ENCODE measurements around the gene TBX19.

DNA sequence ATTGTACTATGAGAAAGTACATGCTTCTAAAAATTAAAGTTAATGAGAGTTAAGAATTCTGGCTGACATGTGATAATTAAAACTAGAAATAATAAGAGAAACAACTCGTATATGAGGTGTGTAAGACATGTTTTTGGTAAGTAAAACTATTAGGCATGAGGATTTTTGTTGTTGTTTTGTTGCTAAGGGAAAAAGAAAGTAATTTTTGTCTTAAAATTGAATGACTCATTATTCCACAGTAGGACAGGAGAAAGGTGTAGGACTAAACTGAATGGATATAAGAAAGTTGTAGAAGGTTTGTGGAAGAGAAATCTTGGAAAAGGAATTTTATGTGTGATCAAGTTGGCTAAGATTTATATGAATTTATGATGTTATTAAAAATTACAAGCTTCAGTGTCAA, 54.8 kb downstream of the TBX19 start:
- TF ChIP-seq, protein P1, sequence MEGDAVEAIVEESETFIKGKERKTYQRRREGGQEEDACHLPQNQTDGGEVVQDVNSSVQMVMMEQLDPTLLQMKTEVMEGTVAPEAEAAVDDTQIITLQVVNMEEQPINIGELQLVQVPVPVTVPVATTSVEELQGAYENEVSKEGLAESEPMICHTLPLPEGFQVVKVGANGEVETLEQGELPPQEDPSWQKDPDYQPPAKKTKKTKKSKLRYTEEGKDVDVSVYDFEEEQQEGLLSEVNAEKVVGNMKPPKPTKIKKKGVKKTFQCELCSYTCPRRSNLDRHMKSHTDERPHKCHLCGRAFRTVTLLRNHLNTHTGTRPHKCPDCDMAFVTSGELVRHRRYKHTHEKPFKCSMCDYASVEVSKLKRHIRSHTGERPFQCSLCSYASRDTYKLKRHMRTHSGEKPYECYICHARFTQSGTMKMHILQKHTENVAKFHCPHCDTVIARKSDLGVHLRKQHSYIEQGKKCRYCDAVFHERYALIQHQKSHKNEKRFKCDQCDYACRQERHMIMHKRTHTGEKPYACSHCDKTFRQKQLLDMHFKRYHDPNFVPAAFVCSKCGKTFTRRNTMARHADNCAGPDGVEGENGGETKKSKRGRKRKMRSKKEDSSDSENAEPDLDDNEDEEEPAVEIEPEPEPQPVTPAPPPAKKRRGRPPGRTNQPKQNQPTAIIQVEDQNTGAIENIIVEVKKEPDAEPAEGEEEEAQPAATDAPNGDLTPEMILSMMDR (IDR thresholded peaks at IDR 0.05), result no peak
- TF ChIP-seq POLR2AphosphoS5 (IDR thresholded peaks at IDR 0.05; ENCODE audit: insufficient read depth in 1 of 2, low read depth in 1 of 2), result no peak

All from vagina (tissue), 2 donors.